Anterior cingulate cortex (tissue), 58 donors: ENCODE measurements around the gene ATG7.
"Not testable (repeated sequence)": the region's sequence is repeated elsewhere in the genome, so short reads cannot be mapped to it uniquely, and the experiment has no call there.

Experiments
- DNase-seq, 58 donors: peaks; one replicate each; lab custom pipeline; 2025; lab: John Stamatoyannopoulos, UW

Gene ATG7

DNA sequence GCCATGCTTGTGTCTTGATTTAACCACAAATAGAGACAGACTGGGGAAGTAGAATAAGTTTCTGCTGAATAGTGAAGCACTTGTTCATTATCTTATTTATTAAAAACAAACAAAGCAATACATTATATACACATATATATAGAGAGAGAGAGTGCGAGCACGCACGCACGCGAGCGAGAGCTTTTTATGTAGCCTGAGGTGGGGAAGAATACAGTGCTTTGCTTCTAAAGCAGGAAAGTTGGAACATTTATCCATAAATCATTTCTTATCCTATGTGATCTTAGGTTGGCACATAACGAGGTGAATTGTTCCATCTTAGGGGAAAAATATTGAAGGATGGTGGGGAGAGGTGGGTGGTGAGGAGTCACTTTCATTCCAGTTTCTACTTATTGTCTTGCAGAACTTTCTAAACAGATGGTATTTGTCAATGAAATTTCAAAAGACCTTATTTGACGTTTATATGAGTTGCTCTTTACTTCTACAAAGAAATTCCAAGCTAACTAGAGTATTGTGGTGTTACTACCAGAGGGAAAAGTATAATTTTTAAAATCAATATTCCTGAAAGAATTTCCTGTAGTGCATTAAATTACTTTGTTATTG is 110.0 kb downstream of the ATG7 start:
- no peak for DNase-seq

DNA sequence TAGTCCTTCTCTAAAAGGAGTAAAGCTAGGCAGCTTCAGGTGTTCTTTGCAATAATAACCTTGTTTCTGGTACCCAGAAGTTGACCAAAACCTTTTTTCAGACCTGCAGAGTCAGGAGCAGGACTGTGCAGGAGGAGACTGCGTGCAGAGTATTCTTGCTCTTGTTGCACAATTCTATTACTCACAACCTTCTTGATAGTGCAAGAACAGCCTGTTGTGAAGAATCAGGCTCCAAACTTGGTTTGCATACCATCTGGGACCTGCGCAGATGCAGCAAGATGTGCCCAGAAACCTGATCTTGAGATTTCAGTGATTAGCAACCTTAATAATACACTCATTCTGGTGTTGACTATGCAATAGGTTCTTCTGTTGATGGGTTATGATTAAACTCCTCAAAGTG is 111.9 kb downstream of the ATG7 start:
- no peak for DNase-seq

DNA sequence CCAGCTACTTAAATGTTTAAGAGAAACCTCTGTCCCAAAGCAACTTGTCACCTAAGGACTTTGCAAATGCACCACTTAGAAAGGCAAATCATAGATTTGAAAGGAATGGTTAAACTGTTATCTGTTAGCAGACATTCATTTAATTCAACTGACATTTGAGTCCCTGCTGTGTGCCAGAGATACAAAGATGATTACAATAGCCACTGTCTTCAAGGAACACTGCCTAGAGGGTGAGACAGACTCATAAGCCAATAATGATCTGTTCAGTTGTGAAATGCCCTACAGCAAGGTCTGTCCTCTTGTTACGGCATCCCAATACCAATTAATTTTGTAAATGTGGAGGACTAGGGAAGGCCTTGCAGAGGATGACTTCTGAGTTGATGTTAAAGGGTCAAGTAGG is 113.1 kb downstream of the ATG7 start:
- no peak for DNase-seq

DNA sequence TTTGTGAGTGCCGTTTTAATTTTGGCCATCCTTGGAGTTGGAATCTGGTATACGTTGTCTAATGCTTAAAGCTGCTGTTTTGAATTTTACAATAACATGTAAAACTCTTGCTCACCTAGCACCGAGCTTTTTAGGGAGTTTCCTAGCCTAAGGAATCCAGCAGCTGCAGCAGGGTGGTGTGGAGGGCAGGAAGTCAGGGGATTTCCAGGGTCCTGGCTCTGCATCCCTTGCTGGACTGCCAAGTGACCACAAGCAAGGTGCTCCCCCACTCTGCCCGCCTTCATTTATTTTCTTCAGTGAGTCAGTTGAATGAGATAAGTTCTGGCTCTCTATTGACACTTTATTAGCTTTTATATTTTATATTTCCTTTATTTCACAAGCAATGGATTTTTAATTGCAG is 113.7 kb downstream of the ATG7 start:
- DNase-seq, result no peak

DNA sequence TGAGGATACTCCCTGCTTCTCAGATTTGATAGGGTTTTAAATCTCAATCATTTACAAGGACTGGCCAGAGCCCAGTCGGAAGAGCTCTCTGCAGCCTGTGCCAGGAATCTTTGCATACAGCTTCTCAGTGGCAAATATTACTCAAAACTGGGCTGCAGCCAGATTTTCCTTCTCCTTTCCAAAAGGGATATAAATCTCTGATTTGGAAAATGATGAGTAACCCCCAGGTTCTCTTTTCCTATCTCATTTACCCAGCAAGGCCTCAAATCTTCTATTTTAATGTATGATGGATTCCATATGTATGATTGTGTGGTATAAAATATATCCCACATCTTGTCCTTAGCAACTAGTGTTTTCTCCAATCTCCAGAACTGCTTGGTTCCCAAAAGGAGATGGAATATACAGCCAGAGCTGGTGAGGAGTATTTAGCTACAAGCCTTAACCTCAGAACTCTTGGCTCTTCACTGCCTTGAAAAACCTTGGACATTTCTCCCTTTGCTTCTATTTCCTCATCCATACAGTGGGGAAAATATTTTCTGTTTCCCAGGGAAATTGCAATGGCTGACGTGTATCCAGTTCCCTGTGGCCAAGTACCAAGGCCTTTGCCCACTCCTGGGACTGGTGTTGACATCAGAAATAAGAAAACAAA is 114.4 kb downstream of the ATG7 start:
- DNase-seq, result no peak

DNA sequence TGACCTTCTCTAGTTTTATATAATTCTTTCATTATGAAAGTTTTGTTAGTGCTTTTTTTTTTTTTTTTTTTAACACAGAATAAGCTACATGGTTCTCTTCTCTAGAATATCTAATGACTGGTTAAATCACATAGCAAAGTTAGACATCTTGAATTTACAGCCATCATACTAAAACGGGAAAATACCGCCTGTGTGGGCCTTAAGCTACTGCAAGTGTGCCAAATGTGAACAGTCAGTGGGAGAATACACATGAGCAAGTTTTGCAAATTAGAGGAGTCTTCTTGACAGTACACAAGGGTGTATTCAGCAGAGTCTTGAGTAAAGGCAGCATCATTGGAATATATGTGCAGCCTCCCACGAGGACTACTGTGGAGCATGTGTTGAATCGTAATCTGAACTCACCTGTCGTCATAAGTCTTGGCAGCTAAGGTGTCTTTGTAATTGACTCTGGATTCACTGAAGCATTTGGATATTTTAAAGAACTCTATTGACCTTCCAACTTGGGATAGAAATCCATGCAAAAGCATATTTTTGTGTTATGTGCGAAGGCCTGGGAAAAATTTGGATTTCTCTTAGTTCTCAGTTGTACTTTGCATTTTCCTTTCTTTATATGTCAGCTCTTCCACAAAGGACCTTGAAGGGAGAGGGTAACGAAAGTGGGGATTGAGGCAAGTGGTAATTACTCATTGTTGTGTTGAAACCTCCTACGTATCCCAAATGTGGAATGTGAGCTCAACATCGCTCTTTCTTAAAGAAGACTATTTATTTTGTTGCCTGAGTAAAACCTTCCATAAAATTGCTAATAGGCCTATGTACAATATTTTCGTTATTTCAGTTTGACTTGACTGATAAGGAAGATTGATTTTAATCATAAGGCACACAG is 117.4 kb downstream of the ATG7 start:
- DNase-seq, result no peak

DNA sequence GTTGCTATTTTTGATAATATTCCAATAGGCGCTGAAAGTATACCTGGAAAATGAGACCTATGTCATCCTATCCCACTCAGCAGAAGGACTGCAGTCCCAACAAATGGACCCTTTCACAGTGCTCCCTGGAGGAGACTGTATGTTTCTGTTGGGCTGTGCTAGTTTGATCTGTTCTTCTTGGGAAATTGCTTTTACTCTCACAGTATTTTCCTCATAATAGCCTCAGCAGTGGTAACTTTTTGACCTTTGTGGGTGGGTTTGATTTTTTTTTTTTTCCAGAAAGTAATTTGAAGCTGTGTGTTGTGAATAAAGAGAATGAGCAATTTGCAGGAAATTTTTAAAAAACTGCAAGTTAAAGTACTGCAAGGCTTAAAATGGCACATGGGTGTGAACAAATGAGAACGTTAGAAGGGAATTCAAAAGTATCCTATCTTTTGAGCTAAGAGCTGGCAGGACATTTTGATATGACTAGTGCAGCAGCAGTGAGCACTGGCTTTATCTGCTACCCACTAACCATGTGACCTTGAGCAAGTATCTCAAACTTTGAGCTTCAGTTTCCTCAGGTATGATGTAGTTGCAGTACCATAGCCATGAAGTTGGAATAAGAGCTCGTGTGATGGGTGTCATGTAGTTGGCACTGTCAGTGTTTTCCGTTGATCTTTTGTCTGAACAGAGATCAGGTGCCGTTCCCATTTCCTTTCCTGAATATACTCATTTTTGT is 118.4 kb downstream of the ATG7 start:
- no peak for DNase-seq

DNA sequence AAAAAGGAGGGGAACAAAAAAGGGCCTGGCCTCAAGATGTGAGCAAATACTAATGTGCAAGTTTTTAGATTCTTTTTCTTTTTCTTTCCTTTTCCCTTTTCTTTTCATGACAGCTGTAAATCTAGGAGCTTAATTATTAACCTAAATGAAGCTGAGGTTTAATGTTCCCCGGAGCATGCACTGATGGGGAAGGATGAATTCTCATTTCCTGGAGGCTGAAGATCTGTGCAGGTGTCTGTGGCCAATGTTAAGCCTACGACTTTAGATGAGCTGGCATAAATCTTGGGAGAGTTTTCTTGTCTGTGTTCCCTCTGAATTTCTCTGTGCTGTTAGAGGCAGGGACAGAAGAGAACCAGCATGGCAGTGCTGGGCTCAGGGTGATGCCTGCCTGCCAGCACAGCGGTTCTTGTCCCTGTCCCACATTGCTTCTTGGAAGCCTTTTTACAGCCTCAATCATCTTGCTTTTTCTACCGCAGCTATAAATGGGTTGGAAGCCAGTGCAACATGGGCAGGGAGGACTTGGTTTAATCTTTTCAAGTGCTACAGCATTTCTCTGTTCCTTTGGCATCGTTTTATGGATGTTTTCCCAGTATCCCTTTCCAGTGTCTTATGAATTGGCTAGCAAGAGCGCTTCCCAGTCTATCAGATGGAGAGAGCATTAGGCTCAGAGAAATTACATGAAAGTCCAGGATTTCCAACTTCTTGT is 119.1 kb downstream of the ATG7 start:
- peak in 5 of 58 donors; percentile 12 to 61 (median 30) for DNase-seq

DNA sequence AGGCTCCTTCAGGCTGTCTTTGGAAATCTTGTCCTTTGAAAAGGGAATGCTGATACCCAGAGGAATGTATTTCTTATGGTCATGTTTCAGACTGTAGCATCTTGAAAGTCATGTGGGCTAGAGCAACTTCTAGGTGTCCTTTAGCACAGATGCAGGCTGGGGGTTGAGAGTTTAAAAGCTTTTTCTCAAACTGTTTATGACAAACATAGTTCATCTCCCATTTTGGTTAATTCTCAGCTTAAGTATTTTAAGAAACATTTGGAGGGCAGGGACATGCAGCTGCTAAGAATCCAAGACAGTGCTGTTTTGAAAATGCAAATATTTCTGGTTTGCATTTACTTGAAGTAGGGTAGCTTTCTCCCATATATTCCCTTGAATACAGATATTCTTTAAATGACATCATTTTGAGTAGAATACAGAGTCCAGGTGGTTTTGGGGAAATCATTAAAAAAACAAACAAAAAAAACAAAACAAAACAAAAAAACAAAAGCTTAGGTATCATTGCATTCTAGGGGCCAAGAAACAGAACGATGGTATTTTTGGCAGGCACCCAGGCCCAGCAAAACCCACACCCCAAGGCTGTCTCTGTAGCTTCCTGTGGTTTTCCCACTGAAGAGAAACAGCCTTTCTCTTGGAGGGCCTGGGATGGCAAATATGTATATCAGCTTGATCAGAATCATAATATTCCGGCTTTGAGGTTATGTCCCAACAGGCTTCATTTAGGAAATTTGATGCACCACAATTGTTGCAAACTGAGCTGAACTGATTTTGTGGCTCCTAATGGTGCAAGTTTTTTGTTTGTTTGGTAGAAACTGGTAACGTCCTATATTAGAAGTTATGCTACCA is 120.0 kb downstream of the ATG7 start:
- DNase-seq, result no peak

DNA sequence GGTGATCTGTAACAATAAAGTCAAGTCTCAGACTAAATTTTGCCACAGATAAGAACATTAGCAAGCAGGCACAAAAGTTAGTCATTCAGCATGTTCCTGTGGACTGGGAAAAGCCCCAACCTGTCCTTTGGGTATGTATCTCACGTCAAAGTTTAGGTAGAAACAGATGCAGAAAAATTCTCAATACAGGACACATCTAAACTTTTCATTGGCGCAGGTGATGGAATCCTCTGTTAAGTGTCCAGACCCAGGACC is 120.6 kb downstream of the ATG7 start:
- DNase-seq, result no peak

DNA sequence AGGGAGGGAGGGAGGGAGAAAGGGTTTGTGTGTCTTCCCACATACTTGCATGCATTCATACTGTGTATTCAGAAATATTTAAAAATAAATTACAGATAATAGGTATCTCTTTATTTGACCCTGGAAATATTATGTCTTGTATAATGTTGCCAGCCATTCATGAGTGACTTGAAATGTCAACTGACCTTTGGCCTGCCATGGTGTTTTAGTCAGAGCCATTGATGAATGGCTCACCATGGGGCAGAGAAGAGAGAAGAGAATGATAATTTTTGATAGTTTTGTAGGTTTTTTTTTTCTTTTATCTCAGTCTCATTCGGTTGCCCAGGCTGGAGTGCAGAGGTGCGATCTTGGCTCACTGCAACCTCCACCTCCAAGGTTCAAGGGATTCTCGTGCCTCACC is 121.2 kb downstream of the ATG7 start:
- DNase-seq, result no peak

DNA sequence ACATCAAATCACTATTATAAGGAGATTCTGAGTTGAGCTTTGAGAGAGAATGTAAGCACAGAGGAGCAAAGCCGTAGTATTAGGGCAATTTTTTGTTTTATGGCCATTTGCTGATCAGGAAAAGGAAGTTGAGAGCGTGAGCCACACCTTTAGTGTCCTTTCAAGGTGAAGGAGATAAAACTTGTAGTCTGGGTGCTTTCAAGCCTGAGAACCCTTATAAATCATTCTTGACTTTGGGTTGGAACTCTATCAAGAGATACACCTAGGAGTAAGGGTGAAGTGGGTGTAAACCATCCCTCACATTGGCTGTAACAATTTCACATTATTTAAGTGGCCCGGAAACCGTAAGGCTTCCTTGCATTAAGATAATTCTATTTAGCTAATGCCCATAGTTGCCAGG is 122.2 kb downstream of the ATG7 start:
- DNase-seq, result no peak

DNA sequence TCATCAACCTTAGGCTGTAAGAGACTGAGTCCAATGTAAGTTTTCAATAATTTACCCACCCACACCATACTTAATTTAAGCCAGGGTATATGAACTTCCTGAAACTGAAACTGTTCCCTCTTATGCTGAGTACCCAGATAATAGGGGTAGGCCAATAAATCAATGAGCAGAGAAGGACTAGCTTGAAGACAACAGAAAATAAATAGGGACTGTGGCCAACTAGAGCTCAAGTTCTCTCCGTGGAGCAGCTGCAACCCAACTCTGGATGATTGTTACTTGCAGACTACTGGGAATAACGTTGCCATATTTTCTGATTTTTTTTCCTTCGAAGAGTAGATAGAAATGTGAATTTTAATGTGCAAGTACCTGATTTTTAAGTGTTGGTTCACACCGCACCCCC is 128.0 kb downstream of the ATG7 start:
- no peak for DNase-seq

DNA sequence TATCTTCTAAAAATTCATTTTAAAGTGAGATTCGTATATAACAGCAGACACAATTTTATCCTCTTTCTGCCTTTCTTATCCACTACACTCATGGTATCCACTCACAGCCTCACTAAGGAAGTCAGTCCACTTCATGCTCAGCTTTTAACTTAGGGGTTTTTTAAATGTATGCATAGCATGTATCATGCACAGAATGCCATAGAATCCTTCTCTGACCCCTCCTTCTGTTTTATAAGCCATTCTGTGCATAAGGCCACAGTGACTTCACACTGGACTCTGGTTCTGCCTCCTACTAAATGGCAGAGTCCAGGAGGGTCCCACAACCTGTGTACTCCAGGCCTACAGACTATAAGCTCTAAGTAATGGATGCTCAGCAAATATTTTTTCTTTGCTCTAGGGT is 129.2 kb downstream of the ATG7 start:
- DNase-seq, result no peak

DNA sequence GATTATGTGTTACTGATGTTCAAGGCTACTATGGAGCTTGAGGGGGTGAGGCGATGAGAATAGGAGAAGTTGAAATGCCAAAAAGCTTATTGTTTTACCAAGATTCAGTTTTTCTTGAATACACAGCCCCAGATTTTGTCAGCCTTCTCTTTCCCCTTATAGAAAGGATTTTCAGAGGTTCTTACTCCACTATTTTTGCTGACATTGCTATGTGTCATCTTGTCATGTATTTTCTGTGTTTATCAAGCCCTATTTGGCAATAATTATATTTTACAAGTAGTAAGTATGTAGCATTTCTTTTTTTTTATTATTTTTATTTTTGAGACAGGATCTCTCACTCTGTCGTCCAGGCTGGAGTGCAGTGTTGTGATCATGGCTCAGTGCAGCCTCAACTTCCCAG is 133.1 kb downstream of the ATG7 start:
- no peak for DNase-seq

DNA sequence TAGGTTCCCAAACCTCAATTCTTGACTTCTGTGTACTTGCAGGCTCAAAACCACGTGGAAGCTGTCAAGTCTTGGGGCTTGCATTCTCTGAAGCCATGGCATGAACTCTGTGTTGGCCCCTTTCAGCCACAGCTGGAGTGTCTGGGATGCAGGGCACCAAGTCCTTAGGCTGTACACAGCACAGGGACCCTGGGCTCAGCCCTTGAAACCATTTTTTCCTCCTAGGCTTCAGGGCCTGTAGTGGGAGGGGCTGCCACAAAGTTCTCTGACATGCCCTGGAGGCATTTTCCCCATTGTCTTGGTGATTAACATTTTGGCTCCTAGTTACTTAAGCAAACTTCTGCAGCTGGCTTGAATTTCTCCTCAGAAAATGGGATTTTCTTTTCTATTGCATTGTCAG is 135.4 kb downstream of the ATG7 start:
- DNase-seq, result no peak

DNA sequence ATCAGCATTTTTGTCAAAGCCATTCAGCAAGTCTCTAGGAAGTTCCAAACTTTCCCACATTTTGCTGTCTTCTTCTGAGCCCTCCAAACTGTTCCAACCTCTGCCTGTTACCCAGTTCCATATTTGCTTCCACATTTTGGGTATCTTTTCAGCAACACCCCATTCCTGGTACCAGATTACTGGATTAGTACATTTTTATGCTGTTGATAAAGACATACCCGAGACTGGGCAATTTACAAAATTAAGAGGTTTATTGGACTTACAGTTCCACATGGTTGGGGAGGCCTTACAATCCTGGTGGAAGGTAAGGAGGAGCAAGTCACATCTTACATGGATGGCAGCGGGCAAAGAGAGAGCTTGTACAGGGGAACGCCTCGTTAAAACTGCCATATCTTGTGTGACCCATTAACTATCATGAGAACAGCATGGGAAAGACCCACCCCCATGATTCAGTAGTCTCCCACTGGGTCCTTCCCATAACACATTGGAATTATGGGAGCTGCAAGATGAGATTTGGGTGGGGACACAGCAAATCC is 136.2 kb downstream of the ATG7 start:
- not testable (repeated sequence) for DNase-seq

DNA sequence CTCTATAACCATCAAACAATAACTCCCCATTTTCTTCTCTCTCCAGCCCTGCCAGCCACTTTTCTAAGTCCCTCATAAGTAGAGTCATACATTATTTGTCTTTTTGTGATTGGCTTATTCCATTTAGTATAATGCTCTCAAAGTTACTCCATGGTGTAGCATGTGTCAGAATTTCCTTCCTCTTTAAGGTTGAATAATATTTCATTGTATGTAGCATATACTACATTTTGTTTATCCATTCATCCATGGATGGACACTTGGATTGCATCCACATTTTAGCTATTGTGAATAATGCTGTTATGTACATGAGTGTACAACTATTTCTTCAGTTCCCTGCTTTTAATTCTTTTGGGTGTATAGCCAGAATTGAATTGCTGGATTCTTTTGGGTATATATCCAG is 138.4 kb downstream of the ATG7 start:
- DNase-seq, result no peak

DNA sequence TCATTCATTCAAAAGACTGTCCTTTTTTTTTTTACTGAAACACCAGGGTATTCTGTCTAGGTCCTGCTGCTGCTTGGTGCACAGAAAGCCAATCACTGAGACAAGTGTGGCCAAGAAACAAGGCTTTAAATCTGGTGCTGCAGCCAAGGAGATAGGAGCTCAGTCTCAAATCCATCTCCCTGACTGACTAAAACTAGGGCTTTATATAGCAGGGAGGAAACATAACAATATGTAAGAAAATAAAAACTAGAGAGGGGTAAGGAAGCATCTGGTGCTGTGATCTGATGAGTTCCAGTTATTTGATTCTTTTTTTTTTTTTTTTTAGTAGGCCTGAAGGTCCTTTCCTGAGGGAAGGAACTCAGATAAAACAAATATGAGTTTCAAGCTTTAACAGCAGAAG is 139.8 kb downstream of the ATG7 start:
- DNase-seq, result no peak

DNA sequence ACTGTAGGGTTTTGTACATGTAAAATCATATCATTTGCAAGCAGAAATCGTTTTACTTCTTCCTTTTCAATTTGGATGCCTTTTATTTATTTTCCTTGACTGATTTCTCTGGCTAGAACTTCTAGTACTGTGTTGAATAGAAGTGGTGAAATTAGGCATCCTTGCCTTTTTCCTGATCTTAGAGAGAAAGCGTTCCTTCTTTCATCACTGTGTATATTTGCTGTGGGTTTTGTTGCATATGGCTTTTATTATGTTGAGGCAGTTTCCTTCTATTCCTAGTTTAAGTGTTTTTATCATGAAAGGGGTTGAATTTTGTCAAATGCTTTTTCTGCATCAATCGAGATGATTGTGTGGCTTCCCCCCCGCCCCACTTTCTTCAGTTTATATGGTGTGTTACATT is 140.9 kb downstream of the ATG7 start:
- DNase-seq, result no peak
